Coronary artery (tissue), 2 donors: ENCODE data around the gene MDN1.
"Not testable (repeated sequence)": the region's sequence is repeated elsewhere in the genome, so short reads cannot be mapped to it uniquely, and the experiment has no call there.

Source experiments
- DNase-seq: peaks from one replicate; pipeline ENCODE4 v3.0.0-alpha.2; 2017; ENCODE audit warnings: low spot score
- H3K27ac ChIP-seq, 2 donors: fragments of 200-600 bp; sonication (generic); one replicate each; pipeline ENCODE4 v1.5.1; 2016 to 2019
- H3K4me3 ChIP-seq: fragments of 200-600 bp; sonication (generic); 2 replicates; pipeline ENCODE4 v1.5.1; 2016; ENCODE audit warnings: mild to moderate bottlenecking, moderate library complexity
- TF ChIP-seq, protein P1 (sequence below): fragments of 200-600 bp; sonication (generic); IDR thresholded peaks from one replicate; pipeline ENCODE4 v1.5.1; 2019; ENCODE audit warnings: antibody characterized with exemption

The MDN1 gene

DNA sequence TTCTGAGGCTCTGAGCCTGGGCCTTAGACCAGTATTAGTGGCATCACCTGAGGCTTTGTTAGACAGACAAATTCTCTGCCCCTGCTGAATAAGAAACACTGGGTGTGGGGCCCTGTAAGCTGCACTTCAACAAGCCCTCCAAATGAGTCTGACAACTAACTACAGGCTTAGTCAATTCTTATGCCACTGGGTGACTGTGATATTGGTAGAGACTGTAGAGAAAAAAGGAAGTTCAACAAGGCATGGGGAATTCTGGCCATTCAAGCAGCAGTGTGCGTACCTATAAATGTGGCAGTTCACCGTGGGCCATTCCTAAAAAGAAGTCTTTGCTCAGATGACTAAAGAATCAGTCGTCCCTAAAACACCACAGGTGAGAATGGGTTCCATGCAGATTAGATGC lies 82.7 kb downstream of the MDN1 start:
- TF ChIP-seq, protein P1, sequence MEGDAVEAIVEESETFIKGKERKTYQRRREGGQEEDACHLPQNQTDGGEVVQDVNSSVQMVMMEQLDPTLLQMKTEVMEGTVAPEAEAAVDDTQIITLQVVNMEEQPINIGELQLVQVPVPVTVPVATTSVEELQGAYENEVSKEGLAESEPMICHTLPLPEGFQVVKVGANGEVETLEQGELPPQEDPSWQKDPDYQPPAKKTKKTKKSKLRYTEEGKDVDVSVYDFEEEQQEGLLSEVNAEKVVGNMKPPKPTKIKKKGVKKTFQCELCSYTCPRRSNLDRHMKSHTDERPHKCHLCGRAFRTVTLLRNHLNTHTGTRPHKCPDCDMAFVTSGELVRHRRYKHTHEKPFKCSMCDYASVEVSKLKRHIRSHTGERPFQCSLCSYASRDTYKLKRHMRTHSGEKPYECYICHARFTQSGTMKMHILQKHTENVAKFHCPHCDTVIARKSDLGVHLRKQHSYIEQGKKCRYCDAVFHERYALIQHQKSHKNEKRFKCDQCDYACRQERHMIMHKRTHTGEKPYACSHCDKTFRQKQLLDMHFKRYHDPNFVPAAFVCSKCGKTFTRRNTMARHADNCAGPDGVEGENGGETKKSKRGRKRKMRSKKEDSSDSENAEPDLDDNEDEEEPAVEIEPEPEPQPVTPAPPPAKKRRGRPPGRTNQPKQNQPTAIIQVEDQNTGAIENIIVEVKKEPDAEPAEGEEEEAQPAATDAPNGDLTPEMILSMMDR = no peak
- Histone ChIP-seq H3K4me3 (no peak overlapping the region), H3K27ac (no peak overlapping the region)
- DNase-seq = no peak

DNA sequence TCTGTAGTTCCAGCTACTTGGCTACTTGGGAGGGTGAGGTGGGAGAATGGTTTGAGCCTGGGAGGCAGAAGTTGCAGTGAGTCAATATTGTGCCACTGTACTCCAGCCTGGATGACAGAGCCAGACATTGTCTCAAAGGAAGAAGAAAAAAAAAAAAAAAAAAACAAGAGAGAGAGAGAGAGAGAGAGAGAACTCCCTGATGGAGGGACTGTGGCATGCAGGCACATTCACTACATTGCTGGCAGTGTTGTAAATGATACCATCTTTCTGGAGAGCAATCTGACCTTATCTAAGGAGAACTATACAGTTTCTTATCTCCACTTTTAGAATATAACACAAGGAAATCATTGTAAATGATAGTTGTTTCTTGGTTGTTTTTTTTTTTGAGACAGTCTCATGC lies 85.1 kb downstream of the MDN1 start:
- Histone ChIP-seq H3K4me3 (no peak overlapping the region), H3K27ac (no peak overlapping the region)
- no peak for DNase-seq
- TF ChIP-seq, protein P1 = no peak

- no peak overlapping the region for H3K4me3 ChIP-seq
- DNase-seq = no peak
- TF ChIP-seq, protein P1 = no peak
- H3K27ac ChIP-seq = no peak overlapping the region
Observed at GRCh38 chr6:89731924-89732567, 87.5 kb downstream of the MDN1 start.

GRCh38 chr6:89731262-89731661 lies 88.3 kb downstream of the MDN1 start:
- DNase-seq, H3K27ac ChIP-seq, H3K4me3 ChIP-seq: not testable (repeated sequence)

- no peak overlapping the region for H3K27ac ChIP-seq
- TF ChIP-seq, protein P1 = no peak
- DNase-seq = no peak
Observed at GRCh38 chr6:89729818-89730217, 89.8 kb downstream of the MDN1 start.

DNA sequence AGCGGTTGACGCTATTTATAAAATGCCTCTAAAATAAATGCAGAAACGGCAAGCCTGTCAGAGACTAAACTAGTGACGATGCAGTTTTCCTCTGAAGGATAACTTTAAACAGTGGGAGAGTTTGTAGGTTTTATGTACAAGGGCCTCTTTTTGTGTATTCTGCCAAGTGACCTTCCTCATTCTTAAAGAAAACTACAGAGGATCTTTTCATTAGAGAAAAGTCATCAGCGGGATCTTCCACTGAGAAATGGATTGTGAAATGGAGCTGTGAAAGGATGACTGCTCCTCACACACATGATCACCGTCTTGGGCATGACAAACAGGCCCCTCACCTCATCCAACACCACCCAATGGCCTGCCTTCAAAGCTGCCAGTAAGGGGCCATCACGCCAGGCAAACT lies 92.1 kb downstream of the MDN1 start:
- no peak overlapping the region for H3K27ac ChIP-seq
- no peak for DNase-seq
- H3K4me3 ChIP-seq = no peak overlapping the region
- TF ChIP-seq, protein P1 = no peak

More at GRCh38 chr6:89729818-89730217, 89.8 kb downstream of the MDN1 start:
- H3K4me3 ChIP-seq = no peak overlapping the region

DNA sequence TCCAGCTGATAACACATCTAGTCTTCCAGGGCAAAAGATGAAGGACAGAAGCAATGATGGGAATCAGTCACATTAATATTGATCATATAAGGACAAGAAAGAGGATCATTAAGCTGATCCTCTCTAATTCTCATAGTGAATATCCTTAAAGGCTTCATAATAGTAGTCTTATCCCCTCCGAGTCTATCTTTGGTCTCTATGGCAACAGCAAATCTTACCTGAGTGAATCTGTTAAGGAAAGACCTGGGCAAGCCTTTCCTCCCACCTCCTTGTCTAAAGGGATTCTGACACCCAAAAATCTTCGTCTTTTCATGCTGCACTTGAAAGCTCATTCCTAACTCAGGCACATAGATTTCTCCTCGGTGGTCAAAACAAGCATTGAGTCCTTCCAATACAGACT lies 94.6 kb downstream of the MDN1 start:
- DNase-seq = no peak
- no peak overlapping the region for H3K27ac ChIP-seq
- TF ChIP-seq, protein P1 = no peak
- no peak overlapping the region for H3K4me3 ChIP-seq
